ENCODE data around the gene CLPTM1L.
"Not testable (repeated sequence)": the region's sequence is repeated elsewhere in the genome, so short reads cannot be mapped to it uniquely, and the experiment has no call there.

CLPTM1L gene

DNA sequence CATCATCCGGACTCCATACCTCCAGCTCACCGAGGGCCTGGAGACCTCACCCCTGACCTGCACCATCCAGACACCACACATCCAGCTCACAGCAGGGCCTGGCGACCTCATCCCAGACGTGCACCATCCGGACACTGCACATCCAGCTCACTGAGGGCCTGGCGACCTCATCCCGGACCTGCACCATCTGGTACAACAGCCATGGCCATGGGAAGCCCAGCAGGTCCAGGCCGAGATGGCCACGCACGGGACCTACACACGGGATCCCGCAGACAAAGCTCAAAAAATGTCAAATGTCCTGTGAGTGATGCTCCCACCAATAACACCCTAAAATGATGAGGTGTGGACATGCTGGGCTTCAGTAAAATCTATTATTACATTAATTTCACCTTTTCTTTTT is 59.8 kb downstream of the CLPTM1L start:
- no peak for DNase-seq

DNA sequence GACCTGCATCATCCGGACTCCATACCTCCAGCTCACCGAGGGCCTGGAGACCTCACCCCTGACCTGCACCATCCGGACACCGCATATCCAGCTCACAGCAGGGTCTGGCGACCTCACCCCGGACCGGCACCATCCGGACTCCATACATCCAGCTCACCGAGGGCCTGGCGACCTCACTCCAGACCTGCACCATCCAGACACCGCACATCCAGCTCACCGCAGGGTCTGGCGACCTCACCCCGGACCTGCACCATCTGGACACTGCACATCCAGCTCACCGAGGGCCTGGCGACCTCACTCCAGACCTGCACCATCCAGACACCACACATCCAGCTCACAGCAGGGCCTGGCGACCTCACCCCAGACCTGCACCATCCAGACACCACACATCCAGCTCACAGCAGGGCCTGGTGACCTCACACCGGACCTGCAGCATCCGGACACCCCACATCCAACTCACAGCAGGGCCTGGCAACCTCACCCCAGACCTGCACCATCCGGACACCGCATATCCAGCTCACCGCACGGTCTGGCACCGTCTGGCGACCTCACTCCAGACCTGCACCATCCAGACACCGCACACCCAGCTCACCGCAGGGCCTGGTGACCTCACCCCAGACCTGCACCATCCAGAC is 60.4 kb downstream of the CLPTM1L start:
- DNase-seq: not testable (repeated sequence)

DNA sequence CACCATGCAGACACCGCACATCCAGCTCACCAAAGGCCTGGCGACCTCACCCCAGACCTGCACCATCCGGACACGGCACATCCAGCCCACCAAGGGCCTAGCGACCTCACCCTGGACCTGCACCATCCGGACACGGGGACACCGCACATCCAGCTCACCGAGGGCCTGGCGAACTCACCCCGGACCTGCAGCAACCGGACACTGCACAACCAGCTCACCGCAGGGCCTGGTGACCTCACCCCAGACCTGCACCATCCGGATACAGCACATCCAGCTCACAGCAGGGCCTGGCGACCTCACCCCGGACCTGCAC is 61.2 kb downstream of the CLPTM1L start:
- not testable (repeated sequence) for DNase-seq

DNA sequence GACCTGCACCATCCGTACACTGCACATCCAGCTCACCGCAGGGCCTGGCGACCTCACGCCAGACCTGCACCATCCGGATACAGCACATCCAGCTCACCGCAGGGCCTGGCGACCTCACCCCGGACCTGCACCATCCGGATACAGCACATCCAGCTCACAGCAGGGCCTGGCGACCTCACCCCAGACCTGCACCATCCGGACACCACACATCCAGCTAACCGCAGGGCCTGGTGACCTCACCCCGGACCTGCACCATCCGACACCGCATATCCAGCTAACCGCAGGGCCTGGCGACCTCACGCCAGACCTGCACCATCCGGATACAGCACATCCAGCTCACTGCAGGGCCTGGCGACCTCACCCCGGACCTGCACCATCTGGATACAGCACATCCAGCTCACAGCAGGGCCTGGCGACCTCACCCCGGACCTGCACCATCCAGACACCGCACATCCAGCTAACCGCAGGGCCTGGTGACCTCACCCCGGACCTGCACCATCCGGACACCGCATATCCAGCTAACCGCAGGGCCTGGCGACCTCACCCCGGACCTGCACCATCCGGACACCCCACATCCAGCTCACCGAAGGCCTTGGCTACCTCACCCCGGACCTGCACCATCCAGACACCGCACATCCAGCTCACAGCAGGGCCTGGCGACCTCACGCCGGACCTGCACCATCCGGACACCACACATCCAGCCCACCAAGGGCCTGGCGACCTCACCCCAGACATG is 61.7 kb downstream of the CLPTM1L start:
- not testable (repeated sequence) for DNase-seq

DNA sequence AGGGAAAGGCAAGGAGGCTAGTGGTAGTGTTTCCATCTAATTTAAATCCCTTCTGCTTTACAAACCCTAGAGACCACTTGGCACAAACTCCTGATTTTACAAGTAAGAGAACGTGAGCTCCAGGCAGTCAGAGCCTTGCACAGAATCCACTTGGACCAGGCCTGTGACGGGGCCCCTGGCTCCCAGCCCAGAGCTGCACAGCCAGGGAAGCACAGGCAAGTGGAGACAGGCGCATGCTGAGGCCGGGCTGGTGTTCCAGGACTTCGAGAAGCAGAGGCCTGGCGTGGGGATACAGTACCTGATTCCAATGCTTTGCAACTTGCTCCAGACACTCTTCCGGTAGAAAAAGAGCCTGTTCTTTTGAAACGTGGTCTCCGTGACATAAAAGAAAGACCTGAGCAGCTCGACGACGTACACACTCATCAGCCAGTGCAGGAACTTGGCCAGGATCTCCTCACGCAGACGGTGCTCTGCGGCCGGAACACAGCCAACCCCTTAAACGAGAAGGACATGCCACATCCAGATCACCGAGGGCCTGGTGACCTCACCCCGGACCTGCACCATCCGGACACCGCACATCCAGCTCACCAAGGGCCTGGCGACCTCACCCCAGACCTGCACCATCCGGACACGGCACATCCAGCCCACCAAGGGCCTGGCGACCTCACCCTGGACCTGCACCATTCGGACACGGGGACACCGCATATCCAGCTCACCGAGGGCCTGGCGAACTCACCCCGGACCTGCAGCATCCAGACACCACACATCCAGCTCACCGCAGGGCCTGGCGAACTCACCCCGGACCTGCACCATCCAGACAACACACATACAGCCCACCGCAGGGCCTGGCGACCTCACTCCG is 62.5 kb downstream of the CLPTM1L start:
- DNase-seq: no peak

DNA sequence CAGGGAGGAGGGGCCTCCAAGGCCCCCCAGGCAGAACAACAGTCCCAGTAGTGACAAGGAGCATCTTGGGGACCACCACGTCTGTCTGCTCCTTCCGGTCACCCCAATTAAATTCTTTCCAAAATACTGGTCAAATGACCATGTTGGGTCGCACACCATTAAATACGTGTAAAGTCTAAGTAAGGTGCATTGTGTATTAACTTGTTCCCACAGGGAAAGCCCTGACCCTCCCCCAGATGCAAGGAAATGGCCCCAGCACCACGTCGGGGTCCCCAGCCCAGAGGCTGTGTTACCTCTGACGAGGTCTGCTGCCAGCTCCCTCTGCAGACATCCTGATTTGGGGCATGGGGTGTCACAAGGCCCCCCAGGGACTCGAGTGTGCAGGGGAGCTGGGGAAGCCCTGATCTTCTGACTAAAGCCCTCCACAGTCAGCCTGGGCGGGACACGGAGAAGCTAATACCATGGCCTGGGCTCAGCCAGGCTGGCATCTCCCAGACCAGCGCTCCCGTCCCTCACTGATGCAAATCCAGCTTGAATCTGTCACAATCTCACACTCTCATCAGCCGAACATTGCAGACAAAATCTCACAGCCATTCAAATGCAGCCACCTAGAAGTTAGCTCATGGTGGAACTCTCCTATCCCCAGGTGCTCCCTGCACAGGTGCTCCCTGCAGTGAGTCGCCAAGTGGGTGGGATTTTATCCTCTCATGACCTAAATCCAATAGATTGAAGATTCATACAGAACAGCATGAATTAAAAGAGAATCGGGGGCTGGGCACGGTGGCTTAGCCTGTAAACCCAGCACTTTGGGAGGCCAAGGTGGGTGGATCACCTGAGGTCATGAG is 63.6 kb downstream of the CLPTM1L start:
- DNase-seq: no peak

DNA sequence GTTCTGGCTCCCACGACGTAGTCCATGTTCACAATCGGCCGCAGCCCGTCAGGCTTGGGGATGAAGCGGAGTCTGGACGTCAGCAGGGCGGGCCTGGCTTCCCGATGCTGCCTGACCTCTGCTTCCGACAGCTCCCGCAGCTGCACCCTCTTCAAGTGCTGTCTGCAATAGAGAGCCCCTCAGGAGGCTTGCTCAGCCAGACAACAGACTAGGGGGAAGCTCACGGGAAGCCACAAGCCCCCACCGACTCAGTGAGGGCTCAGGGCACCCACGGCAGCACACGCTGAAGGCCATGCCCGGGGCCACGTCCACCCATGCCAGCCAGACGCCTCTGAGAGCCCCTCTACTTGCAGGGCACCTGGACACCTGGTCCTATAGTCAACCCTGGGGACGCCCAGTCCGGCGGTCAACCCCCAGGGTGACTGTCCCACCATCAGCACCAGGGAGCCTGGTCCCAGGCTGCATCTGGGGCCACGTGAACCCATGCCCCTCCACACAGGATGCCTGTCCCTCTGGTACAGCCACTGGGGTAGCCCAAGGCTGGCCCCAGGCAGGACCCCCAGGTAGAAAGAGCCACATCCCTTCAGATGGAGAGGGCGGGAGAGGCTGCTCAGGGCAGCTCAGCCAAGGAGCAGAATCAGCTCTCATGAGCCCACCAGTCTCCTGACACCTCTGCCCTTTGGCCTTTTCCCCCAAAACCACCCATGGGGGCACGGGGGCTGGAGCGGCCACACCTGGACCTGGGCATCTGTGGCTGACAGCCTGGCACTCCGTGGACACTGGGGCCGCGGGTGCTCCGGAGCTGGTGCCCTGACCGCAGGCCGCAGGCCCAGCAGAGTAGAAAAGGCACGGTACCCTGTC is 64.5 kb downstream of the CLPTM1L start:
- DNase-seq: no peak

DNA sequence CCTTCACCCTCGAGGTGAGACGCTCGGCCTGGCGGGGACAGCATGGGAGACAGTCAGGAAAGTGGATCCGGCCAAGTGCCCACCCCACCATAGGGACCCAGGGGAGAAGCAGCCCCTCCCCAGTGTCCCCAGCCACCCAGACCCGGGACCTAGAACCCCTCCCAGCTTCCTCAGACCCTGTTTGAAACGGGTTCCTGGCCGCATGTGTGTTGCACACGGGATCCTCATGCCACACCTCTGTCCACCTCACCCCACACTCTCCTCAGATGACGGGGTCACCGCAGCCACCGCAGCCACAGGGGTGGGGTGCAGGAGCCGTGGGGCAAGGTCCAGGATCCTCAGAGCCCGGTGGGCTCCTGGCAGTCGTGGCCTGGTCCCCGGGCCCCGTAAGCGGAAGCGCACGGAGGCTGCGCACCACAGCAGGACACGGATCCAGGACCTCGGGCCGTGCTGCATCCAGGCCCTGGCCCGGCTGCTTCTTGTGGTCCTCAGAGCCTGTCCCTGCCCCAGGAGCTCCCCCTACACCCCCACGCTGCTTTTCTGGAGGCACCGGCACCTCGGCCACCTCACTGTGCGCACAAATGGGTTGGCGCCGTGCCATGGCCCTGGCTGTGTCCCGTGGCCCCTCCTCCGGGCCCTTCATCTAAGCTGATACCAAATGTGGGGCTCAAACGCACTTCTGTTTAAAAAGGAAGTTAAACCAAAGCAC is 65.3 kb downstream of the CLPTM1L start:
- no peak for DNase-seq

DNA sequence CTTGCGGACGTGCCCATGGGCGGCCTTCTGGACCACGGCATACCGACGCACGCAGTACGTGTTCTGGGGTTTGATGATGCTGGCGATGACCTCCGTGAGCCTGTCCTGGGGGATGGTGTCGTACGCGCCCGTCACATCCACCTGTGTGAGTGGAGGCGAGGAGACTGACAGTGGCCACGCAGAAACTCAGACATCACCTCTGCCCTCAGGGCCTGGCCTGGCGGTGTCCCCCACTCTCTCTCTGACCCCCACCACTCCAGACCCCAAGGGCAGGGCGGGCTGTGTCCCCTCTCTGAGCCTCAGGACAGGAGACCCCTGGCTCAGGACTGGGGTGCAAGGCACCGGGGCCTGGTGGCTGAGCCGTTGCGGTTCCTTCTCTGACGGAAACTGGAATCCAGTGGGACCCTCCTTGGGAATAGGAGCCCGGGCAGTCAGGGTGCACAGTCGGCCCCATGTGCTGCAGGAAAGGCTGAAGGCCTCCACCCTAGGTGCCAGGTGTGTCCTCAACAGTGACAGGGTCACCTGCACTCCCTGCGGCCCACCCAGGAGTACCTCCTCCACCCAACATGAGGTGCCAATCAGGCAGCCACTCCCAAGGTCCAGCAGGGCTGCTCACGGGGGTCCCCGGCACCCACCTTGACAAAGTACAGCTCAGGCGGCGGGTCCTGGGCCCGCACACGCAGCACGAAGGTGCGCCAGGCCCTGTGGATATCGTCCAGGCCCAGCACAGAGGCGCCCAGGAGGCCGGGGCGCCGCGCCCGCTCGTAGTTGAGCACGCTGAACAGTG is 66.0 kb downstream of the CLPTM1L start:
- DNase-seq: no peak

DNA sequence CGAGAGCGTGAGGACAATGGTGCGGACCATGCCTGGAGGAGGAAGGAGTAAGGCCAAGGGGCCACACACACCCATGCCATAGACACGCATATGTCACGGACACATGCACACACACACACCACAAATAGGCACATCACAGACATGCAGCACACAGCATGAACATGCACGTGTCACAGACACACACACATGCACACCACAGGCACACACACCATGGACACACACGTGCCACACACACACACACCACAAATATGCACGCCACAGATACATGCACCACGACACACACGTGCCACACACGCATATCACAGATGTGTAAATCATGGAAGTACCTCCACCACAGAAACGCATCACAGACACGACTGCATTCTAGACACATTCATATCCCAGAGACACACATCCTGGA is 66.7 kb downstream of the CLPTM1L start:
- DNase-seq: no peak

DNA sequence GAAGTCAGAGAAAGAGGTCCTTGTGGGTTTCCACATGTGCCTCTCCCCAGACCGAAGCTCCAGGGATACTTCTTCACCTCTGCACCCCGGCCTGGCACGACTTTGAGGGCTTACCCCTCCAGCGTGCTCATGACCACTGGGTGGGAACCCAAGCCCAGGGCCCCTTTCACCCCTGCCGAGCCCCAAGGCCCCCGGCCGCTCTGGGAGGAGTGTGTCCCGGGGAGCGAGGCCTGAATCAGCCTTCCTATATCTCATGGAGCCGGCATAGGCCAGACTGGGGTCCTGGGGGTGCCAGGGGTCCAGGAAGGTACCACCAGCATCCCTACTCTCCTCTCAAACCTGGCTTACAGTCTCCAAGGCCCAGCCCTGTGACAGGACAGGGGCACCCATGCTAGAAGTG is 67.1 kb downstream of the CLPTM1L start:
- DNase-seq: no peak

DNA sequence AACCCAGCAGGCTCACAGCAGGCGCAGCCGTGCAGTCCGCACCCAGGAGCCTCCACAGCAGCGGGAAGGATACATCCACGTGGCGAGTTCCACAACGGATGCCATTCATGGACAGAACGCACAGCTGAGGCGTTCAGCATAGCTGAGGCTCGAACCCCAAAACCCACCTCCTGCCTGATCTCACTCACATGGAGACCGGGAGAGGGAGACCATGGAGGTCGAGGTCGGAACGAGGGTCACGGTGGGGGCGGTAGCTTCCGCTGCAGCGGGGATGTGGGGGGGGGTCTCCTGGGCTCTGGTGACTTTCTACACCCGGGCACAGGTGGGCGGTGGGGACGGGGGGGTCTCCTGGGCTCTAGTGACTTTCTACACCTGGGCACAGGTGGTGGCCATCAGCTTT is 67.6 kb downstream of the CLPTM1L start:
- DNase-seq: no peak

DNA sequence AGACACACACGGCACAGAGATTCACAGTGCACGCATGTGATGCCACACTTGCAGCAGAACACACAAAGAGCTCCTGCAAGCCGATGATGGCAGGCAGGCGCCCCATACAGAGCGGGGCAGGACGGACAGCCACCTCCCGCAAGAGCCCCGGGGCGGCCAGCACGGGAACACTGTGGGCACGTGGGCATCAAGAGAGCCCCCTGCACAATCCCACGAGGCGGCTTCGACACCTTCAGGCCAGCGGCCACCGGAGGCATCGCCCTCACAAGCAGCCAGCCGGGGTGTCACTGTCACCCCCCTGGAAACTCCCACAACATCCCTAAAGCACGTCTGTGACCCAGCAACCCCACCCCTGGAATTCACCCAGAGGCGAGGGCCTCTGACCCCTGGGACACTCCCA is 68.0 kb downstream of the CLPTM1L start:
- no peak for DNase-seq

DNA sequence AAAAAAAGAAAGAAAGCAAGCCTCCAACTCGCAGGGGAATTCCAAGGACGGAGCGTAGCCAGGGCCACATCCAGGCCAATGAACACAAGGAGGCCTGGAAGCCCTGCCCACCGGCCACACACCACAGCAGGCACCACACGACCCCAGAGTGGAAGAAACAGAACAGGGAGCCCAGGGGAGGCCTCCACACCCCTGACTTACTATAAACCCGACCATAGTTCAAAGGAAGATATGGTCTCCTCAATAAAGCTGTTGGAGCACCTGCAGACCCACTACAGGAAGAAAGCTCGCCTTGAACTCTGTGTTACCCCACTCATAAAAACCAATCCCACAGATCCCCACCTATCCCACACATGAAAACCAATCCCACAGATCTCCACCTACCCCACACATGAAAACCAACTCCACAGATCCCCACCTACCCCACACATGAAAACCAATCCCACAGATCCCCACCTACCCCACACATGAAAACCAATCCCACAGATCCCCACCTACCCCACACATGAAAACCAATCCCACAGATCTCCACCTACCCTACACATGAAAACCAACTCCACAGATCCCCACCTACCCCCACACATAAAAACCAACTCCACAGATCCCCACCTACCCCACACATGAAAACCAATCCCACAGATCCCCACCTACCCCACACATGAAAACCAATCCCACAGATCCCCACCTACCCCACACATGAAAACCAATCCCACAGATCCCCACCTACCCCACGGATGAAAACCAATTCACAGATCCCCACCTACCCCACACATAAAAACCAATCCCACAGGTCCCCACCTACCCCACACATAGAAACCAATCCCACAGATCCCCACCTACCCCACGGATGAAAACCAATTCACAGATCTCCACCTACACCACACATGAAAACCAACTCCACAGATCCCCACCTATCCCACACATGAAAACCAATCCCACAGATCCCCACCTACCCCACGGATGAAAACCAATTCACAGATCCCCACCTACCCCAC is 69.2 kb downstream of the CLPTM1L start:
- DNase-seq: not testable (repeated sequence)

DNA sequence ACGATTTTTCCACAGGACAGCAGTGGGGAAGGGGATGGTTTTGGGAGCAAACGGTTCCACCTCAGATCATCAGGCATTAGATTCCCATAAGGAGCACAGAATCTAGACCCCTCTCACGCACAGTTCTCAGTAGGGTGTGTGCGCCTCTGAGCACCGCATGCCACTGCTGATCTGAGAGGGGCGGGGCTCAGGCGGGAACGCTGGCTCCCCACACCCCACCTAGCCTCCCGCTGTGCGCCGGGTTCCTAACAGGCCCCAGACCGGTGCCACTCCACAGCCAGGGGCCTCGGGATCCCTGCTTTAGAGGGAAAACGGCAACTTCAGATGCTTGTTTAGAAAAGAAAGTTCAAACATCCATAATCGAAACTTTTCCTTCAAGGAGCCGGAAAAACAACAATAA is 70.4 kb downstream of the CLPTM1L start:
- DNase-seq: no peak

DNA sequence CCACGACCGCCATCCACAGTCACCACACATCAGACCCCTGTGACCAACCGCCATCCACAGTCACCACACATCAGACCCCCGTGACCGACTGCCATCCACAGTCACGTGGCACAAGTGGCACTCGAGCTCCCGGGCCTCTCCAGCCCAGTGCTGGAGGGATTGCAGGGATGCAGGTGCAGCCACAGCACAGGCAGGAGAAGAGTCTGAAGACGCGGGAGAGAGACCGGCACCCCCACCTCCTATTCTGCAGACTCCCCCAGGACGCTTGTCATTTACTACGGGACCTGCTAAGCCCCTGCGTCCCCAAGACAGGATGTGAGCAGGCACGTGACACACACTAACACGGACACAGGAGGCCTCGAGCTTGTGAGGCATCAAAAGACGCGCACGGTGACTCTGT is 71.2 kb downstream of the CLPTM1L start:
- no peak for DNase-seq

DNA sequence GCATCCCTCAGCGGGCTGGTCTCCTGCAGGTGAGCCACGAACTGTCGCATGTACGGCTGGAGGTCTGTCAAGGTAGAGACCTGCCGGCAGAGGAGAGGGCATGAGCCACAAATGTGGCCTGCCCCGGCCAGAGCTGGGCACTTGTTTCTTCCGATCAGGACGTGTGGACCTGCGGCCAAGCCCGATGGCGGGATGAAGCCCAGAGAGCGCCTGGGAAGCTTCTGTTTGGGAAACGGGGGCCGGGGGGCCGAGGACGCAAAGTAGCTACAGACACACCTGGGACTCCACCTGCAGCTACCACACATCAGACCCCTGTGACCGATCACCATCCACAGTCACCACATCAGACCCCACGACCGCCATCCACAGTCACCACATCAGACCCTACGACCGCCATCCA is 72.7 kb downstream of the CLPTM1L start:
- DNase-seq: no peak

DNA sequence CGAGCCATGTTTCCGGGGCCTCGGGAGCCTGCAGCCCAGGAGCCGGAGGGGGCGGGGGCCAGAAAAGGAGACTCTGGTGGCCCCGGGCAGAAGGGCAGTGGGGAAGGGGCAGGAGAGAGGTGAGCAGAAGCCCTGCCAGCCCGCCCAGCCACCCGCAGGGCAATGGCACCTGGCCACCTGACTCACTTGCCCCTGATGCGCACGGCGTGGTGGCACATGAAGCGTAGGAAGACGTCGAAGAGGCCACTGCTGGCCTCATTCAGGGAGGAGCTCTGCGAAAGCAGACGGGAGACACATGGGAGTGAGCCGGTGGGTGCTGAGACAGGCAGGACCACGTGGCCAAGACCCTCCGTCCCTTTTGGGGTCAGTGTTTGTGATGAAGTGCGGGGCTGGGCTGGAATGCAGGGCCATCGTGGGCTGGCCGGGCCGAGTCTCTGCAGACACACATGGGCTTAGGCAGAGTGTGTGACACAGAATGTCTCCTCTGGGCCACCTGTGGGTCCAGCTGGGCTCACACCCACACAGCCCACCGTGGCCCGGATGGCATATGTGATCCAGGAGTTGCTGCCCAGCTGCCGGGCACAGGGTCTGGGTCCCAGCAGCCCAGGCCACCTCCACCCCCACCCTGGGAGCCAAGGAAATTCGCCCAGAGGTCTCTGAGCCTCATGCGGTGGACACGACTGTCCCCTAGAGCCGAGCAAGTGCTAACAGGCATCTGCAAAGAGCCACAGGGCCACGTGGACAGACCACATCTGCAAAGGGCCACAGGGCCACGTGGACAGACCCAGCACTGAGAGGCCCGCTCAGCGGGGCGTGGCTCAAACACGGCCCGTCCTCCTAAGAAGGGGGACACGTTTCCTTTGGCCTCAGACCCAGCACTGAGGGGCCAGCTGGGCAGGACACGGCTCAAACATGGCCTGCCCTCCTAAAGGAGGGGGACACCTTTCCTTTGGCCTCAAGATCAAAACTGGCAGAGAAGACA is 73.7 kb downstream of the CLPTM1L start:
- DNase-seq: no peak

Measured in CD4-positive, alpha-beta T cell treated with Interleukin-21 for 1 hour (primary cell).